ENCODE data around the gene YKT6. TPM values are rescaled to one million over a fixed set of nuclear protein-coding genes. Genes with fewer than 3 reads are reported as not detected.

Gene YKT6
- total and polyA plus RNA-seq, 7 donors, result 47.7 to 153 (median 68.7) TPM

DNA sequence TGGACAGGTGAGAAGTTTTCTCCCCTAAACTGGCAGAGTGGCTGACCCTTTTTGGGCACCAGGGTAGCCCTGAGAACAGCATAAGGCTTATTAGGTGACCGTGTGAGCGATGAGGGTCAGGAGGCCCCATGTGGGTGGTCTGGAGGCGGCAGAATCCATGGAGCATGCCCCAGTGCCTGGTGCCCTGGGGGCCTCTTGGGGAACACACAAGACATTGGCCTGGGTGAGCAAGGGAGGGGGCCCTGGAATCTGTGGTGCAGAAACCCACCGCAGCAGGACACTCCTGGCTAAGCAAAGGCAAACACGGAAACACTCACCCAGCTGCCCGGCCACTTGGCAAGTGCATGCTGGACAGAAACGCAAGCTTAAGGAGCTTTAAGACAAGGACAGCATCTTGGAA lies 29.5 kb downstream of the YKT6 start:
- Histone ChIP-seq H3K27ac (no peak overlapping the region), H3K27me3 (ENCODE audit: insufficient read depth in 3 of 3, low read length in 2 of 3) (no peaks in the 10 kb centered on the region), H3K4me3 (no peak overlapping the region), H3K36me3 (ENCODE audit: insufficient read depth in 1 of 2, low read depth in 1 of 2) (peaks cover 0 to 8% of the 10 kb centered on the region in 2 donors), H3K9me3 (no peaks in the 10 kb centered on the region), H3K4me1 (peaks cover 8% of the 10 kb centered on the region)
- no peak for TF ChIP-seq CTCF (IDR thresholded peaks at IDR 0.05)
- no peak for DNase-seq
- intact Hi-C loops (cut with DNase I), result no loop called here
- WGBS, 3 donors, result 83 to 90% (median 88%) methylated on average over 7 of the region's 7 CpGs
- no peak for ATAC-seq

GRCh38 chr7:44231088-44231487 lies 30.3 kb downstream of the YKT6 start:
- intact Hi-C loops (cut with DNase I), result no loop called here
- Histone ChIP-seq H3K9me3 (no peaks in the 10 kb centered on the region), H3K4me3 (no peak overlapping the region), H3K4me1 (peaks cover under 1% of the 10 kb centered on the region), H3K27me3 (ENCODE audit: insufficient read depth in 3 of 3, low read length in 2 of 3) (no peaks in the 10 kb centered on the region), H3K36me3 (ENCODE audit: insufficient read depth in 1 of 2, low read depth in 1 of 2) (peaks cover 0 to 8% of the 10 kb centered on the region in 2 donors), H3K27ac (no peak overlapping the region)
- DNase-seq (no peak), ATAC-seq (no peak)
- 81 to 88% (median 81%) methylated on average over 11 to 12 of the region's 12 CpGs for WGBS, 3 donors
- TF ChIP-seq CTCF (IDR thresholded peaks at IDR 0.05), result no peak

GRCh38 chr7:44232396-44232795 lies 31.6 kb downstream of the YKT6 start:
- DNase-seq, result no peak
- no peaks in the 10 kb centered on the region for H3K9me3 ChIP-seq
- ATAC-seq, result no peak
- no peak overlapping the region for H3K27ac ChIP-seq
- H3K27me3 ChIP-seq (ENCODE audit: insufficient read depth in 3 of 3, low read length in 2 of 3), result no peaks in the 10 kb centered on the region
- no peaks in the 10 kb centered on the region for H3K4me1 ChIP-seq
- H3K36me3 ChIP-seq (ENCODE audit: insufficient read depth in 1 of 2, low read depth in 1 of 2), result peaks cover 0 to 8% of the 10 kb centered on the region in 2 donors
- WGBS, 3 donors, result 84 to 88% (median 84%) methylated on average over 13 of the region's 13 CpGs
- intact Hi-C loops (cut with DNase I), result no loop called here
- H3K4me3 ChIP-seq, result no peak overlapping the region
- TF ChIP-seq CTCF (IDR thresholded peaks at IDR 0.05), result no peak

DNA sequence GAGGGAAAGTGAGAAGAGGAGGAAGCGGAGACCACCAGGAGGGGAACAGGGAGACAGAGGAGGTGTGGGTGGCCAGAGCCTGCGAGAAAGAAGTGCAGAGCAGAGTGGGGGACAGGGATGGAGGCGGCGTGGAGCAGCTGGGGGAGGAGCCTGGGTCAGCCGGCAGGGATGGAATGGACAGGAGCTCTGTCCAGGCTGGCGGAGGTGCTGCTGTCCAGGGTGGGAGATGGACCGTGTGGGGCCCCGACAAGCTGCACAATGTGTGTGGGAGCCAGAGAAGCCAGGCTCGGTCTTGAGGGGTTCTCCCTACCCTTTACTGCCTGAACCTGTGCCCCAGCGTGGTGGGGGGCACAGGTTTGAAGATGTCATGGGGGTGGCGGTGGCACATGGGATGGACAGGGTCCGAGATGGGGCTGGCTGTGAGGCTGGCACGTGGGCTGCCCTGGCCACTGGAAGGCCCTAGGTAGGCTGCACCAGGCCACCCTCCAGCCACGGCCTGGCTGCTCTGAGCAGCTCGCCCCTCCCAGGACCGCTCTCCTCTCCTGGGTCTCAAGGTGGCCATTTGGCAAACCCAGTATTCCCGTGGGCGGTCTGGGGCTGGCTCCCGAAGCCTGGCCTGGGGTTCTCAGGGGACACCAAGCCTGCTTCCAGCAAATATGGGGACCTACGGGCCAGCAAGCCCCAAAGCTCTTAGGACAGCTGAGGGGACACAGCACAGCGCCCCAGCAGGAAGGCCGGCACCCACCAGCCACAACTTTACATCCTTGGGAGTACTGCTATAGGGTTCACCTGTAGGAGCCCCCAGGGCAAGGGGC lies 32.3 kb downstream of the YKT6 start:
- H3K4me3 ChIP-seq, result no peak overlapping the region
- H3K27me3 ChIP-seq (ENCODE audit: insufficient read depth in 3 of 3, low read length in 2 of 3), result no peaks in the 10 kb centered on the region
- H3K27ac ChIP-seq, result no peak overlapping the region
- no peak for TF ChIP-seq CTCF (IDR thresholded peaks at IDR 0.05)
- 77 to 84% (median 81%) methylated on average over 22 of the region's 22 CpGs for WGBS, 3 donors
- H3K36me3 ChIP-seq (ENCODE audit: insufficient read depth in 1 of 2, low read depth in 1 of 2), result peaks cover 0 to 8% of the 10 kb centered on the region in 2 donors
- intact Hi-C loops (cut with DNase I), result no loop called here
- no peaks in the 10 kb centered on the region for H3K9me3 ChIP-seq
- ATAC-seq (no peak), DNase-seq (no peak)
- H3K4me1 ChIP-seq, result no peaks in the 10 kb centered on the region

Measured in psoas muscle (tissue), 8 donors.